Stomach (tissue), 9 donors: ENCODE measurements around the gene DND1. TPM values are rescaled to one million over a fixed set of nuclear protein-coding genes. Genes with fewer than 3 reads are reported as not detected.
A peak's percentile ranks its signal among the peaks of the same experiment; 100 is the strongest.

Source experiments
- DNase-seq, 2 donors: peaks; one replicate each; pipeline versions ENCODE4 v3.0.0 to v3.0.0-alpha.2; 2013 to 2019
- H3K27ac ChIP-seq, 5 donors: fragments of 200-600 bp in 4 of 5; sonication (generic) in 4 of 5; one replicate each; pipeline ENCODE4 v1.5.1; 2013 to 2019; ENCODE audit warnings: mild to moderate bottlenecking in 1 of 5, moderate library complexity in 1 of 5
- H3K27me3 ChIP-seq, 3 donors: fragments of 200-600 bp; sonication (generic); one replicate each; pipeline ENCODE4 v1.5.1; 2017 to 2019; ENCODE audit warnings: mixed run types in 1 of 3
- H3K36me3 ChIP-seq, 4 donors: fragments of 200-600 bp; sonication (generic); 1 replicate in 3 of 4; 2 replicates in 1 of 4; pipeline ENCODE4 v1.5.1; 2016 to 2019
- H3K4me1 ChIP-seq, 4 donors: fragments of 200-600 bp; sonication (generic); one replicate each; pipeline ENCODE4 v1.5.1; 2016 to 2019
- H3K4me3 ChIP-seq, 4 donors: fragments of 200-600 bp; sonication (generic) in 3 of 4; one replicate each; pipeline ENCODE4 v1.5.1; 2016 to 2019; ENCODE audit warnings: mild to moderate bottlenecking in 1 of 4
- H3K9me3 ChIP-seq, 4 donors: fragments of 200-600 bp; sonication (generic); one replicate each; pipeline ENCODE4 v1.5.1; 2016 to 2019
- CTCF ChIP-seq, 7 experiments: fragments of 450-650 bp in 4 of 7; fragments of 200-600 bp in 3 of 7; sonication (generic) in 3 of 7; IDR thresholded peaks; one replicate each; pipeline ENCODE4 v1.5.1; 2016 to 2019; ENCODE audit warnings: antibody characterized with exemption in 7 of 7, control low read depth in 2 of 7, mild to moderate bottlenecking in 1 of 7
- EP300 ChIP-seq: sonication (generic); formaldehyde crosslinking; IDR thresholded peaks from one replicate; pipeline ENCODE4 v1.6.1; 2017; ENCODE audit warnings: antibody characterized with exemption
- POLR2A ChIP-seq, 4 donors: fragments of 450-650 bp; IDR thresholded peaks; one replicate each; pipeline ENCODE4 v1.6.1; 2016; ENCODE audit warnings: antibody characterized with exemption in 4 of 4, control low read depth in 2 of 4, mild to moderate bottlenecking in 1 of 4, moderate library complexity in 1 of 4
- POLR2AphosphoS5 ChIP-seq, 3 donors: sonication (generic); formaldehyde crosslinking; IDR thresholded peaks; one replicate each; pipeline ENCODE4 v1.6.1; 2016; ENCODE audit warnings: antibody characterized with exemption in 3 of 3
- WGBS, 5 donors: extraction: QIAGEN DNeasy Blood & Tissue Kit in 3 of 5; methylation state at CpG; one replicate each; pipeline versions ENCODE4 v1.1.5 to v1.1.7; 2013 to 2018; 5-methylcytosine and 5-hydroxymethylcytosine counted together
- intact Hi-C: fragments of 100-400 bp; cut with DNase I; formaldehyde crosslinking; loops from one replicate; pipeline ENCODE4 v1.15.1; 2023; ENCODE audit warnings: low total_unique reads
- polyA plus RNA-seq, 3 donors: library from polyadenylated mRNA; stranded (reverse); fragments of 200-250 nt; gene quantifications; one replicate each; pipeline ENCODE4 v1.2.3, GENCODE V29; 2013
- total RNA-seq, 5 donors: library from RNA; depleted of rRNA; stranded (reverse); fragments of >200 nt; gene quantifications; one replicate each; pipeline versions ENCODE4 v1.1.0 to v1.2.3, GENCODE V29; 2014 to 2016
- donor health status: healthy with polysubstance abuse.
- donor health status: Bipolar disorder and iron deficiency.
- donor health status: healthy.

The DND1 gene
- total and polyA plus RNA-seq, 8 donors: 0.50 to 6.4 (median 1.5) TPM; not detected in 4

- H3K4me3 ChIP-seq: peak overlapping the region; percentile 54 to 63 (median 58)
- TF ChIP-seq POLR2AphosphoS5 (IDR thresholded peaks at IDR 0.05) (peak in 2 of 3 donors; percentile 25 to 36), POLR2A (IDR thresholded peaks at IDR 0.05) (no peak), CTCF (IDR thresholded peaks at IDR 0.05) (no peak)
- H3K9me3 ChIP-seq: no peaks in the 10 kb centered on the region
- peak; percentile 58 to 73 for DNase-seq
- no peaks in the 10 kb centered on the region for H3K36me3 ChIP-seq
- no peaks in the 10 kb centered on the region for H3K27me3 ChIP-seq
- WGBS, 5 donors: 0 to 2% (median 0%) methylated on average over 13 to 51 of the region's 51 CpGs
- H3K4me1 ChIP-seq: peaks cover 7 to 38% (median 20%) of the 10 kb centered on the region in 4 donors
- H3K27ac ChIP-seq: peak overlapping the region; percentile 27 to 86 (median 73)
- intact Hi-C loops: loop anchor here (5.0 kb wide), 1 partner anchor 65 kb away; no protein-coding TSS in a partner anchor
These were observed 40.9 kb downstream of the DND1 start for GRCh38 chr5:140632366-140633020.

DNA sequence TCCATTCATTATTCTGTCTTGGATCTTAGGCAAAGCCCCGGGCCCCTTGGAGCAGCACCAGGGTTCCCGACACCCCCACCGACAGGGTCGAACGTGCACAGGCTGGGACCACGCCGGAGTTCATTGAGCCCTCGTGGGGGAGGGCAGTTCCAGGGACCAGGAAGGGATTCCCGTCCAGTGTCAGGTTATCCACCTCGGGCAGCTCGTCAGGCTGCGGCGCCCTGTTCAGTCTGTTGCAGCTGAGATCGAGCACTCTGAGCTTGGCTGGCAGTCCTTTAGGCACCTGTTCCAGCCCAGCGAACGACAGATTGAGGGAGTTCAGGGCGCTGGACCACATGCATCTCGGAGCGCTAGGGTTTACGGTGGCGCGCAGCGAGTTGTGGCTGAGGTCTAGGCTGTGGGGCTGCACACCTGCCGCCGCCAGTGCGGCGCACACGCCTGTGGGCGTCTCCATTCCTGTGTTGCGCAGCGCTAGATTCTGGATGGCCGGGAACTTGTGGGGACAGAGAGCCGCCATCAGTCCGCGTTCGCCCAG, 41.5 kb downstream of the DND1 start:
- H3K27me3 ChIP-seq: no peaks in the 10 kb centered on the region
- no peaks in the 10 kb centered on the region for H3K36me3 ChIP-seq
- no peaks in the 10 kb centered on the region for H3K9me3 ChIP-seq
- H3K4me3 ChIP-seq: peak overlapping the region; percentile 54 to 63 (median 58)
- DNase-seq: peak in 1 of 2 donors; percentile 73
- peaks cover 7 to 38% (median 20%) of the 10 kb centered on the region in 4 donors for H3K4me1 ChIP-seq
- peak overlapping the region; percentile 27 to 86 (median 73) for H3K27ac ChIP-seq
- intact Hi-C loops: loop anchor here (5.0 kb wide), 1 partner anchor 65 kb away; no protein-coding TSS in a partner anchor
- no peak for TF ChIP-seq CTCF (IDR thresholded peaks at IDR 0.05)
- TF ChIP-seq POLR2A (IDR thresholded peaks at IDR 0.05): no peak
- no peak for TF ChIP-seq EP300
- TF ChIP-seq POLR2AphosphoS5 (IDR thresholded peaks at IDR 0.05): no peak
- WGBS, 5 donors: 6 to 26% (median 10%) methylated on average over 19 to 36 of the region's 36 CpGs

DNA sequence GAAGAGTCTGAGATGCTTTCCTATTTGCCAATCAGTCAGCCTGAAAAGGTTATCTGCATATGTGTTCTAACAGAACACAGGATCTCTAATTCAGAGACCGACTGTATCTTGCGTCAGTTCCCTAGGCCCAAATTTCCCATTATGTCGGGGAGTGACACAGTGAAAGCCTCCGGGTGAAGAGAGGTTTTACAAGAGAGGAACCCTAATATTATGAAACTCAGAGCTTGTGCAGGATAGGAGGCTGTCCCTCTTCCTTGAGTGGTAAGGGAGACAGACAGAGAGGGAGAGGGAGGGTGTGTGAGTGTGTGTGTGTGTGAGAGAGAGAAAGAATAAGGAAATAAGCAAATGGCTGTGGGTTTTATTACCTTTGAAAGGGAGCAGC, 42.3 kb downstream of the DND1 start:
- intact Hi-C loops: loop anchor here (5.0 kb wide), 1 partner anchor 64 kb away; no protein-coding TSS in a partner anchor
- DNase-seq: no peak
- Histone ChIP-seq H3K4me3 (peak overlapping the region in 3 of 4 donors; percentile 57 to 63 (median 60)), H3K4me1 (peaks cover 7 to 38% (median 20%) of the 10 kb centered on the region in 4 donors), H3K27me3 (no peaks in the 10 kb centered on the region), H3K36me3 (no peaks in the 10 kb centered on the region), H3K27ac (peak overlapping the region in 2 of 5 donors; percentile 70 to 86), H3K9me3 (no peaks in the 10 kb centered on the region)
- 82 to 96% (median 91%) methylated on average over 4 of the region's 4 CpGs for WGBS, 5 donors
- TF ChIP-seq CTCF (IDR thresholded peaks at IDR 0.05) (no peak), EP300 (no peak), POLR2A (IDR thresholded peaks at IDR 0.05) (no peak), POLR2AphosphoS5 (IDR thresholded peaks at IDR 0.05) (no peak)

GRCh38 chr5:140630292-140631035, 42.9 kb downstream of the DND1 start:
- Histone ChIP-seq H3K27me3 (no peaks in the 10 kb centered on the region), H3K36me3 (no peaks in the 10 kb centered on the region), H3K4me3 (peak overlapping the region in 2 of 4 donors; percentile 57 to 63), H3K27ac (peak overlapping the region in 2 of 5 donors; percentile 70 to 86), H3K9me3 (no peaks in the 10 kb centered on the region), H3K4me1 (peaks cover 7 to 38% (median 20%) of the 10 kb centered on the region in 4 donors)
- intact Hi-C loops: loop anchor here (5.0 kb wide), 1 partner anchor 63 kb away; no protein-coding TSS in a partner anchor
- no peak for DNase-seq
- WGBS, 5 donors: 70 to 81% (median 76%) methylated on average over 2 of the region's 2 CpGs
- TF ChIP-seq POLR2AphosphoS5 (IDR thresholded peaks at IDR 0.05) (no peak), POLR2A (IDR thresholded peaks at IDR 0.05) (no peak), CTCF (IDR thresholded peaks at IDR 0.05) (no peak), EP300 (no peak)
